Measurements from ENCODE around the gene TMEM79. TPM values are rescaled to one million over a fixed set of nuclear protein-coding genes. Genes with fewer than 3 reads are reported as not detected.

TMEM79 gene
- total and polyA plus RNA-seq, 2 of the 4 experiments (the other 2 are of a cell fraction): 0.54 to 3.3 TPM

DNA sequence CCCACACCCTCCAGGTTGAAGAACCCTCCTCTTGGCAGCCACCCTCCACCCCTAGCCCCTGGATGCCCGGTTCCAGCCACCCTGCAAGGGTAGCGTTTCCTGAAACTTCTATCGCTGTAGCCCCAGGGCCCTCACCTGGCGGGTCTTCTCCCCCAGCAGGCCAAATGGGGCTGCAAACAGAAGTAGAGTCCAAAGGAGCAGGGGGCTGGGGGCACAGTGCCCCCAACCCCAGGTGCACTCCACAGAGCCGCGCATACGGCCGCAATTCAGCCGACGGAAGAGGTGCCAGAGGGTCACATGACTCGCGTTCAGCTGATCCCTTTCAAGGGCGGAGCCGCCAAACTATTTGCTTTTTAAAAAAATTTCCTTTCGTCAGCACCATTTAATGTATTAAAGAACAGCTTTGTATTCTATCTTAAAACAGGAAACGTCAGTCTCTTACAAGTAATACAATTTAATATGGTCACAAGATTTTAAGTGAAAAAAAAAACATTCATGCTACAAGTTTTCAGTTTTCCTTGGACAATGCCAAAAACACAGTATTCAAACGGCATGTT lies 11.3 kb downstream of the TMEM79 start, which contains the start of gene GLMP:
TSS of gene GLMP (minus strand) at position 289 of the 557 bp plus-strand sequence. CDS start at position 255, 34 bp downstream.
- dilution Hi-C loops (cut with HindIII; ENCODE audit: low sequenced_read_pairs, unreplicated experiment): no loop called here
- Histone ChIP-seq H4K8ac (ENCODE audit: low read depth in 2 of 2, low read length in 2 of 2) (peak within 1 kb of the TSS; percentile 95 to 96), H3K4ac (ENCODE audit: low read depth, low read length) (peak within 1 kb of the TSS; percentile 86), H2AFZ (replicated peaks; ENCODE audit: low read length, poor library complexity) (peak within 1 kb of the TSS; percentile 93), H2BK120ac (ENCODE audit: low read depth, low read length) (0 out of 2 replicates have a peak within 1 kb of the TSS, but pooled peaks have one; percentile 33), H4K20me1 (ENCODE audit: insufficient read depth, low read length) (no peaks in the 10 kb centered on the region), H3K9me1 (ENCODE audit: insufficient read depth, low read length) (peaks cover 6% of the 10 kb centered on the region; the same call in 1 of the 2 replicates), H3K36me3 (ENCODE audit: control insufficient read depth, insufficient read depth, low read length) (peaks cover 9% of the 10 kb centered on the region; the same call in 1 of the 2 replicates), H2AK9ac (replicated peaks; ENCODE audit: low read depth, low read length, poor library complexity) (peak within 1 kb of the TSS; percentile 80), H2AK5ac (ENCODE audit: low read depth, low read length) (peak within 1 kb of the TSS; percentile 79; the same call in 1 of the 2 replicates), H4K5ac (ENCODE audit: low read depth, low read length) (peak within 1 kb of the TSS; percentile 84), H3K9me3 (ENCODE audit: control insufficient read depth, insufficient read depth, low read length) (no peaks in the 10 kb centered on the region), H3K4me1 (ENCODE audit: control insufficient read depth, insufficient read depth, low read length) (peaks cover 2% of the 10 kb centered on the region; the same call in 1 of the 2 replicates), H3K23ac (ENCODE audit: low read depth, low read length) (peak within 1 kb of the TSS; percentile 54), H3K14ac (replicated peaks; ENCODE audit: low read depth, low read length) (peak within 1 kb of the TSS; percentile 95), H3K4me2 (ENCODE audit: low read depth, low read length) (peak within 1 kb of the TSS; percentile 74), H3K18ac (ENCODE audit: low read depth, low read length) (no peak within 1 kb of the TSS; the same call in 1 of the 2 replicates), H3K27ac (ENCODE audit: insufficient read depth, low read length) (peak within 1 kb of the TSS; percentile 1), H3K79me1 (ENCODE audit: low read depth in 1 of 2, low read length in 2 of 2) (peaks cover 3 to 26% of the 10 kb centered on the region in 2 experiments), H3K56ac (ENCODE audit: extremely low read depth, insufficient read depth, low read length) (peak within 1 kb of the TSS; percentile 74; the same call in 1 of the 2 replicates), H2BK15ac (ENCODE audit: low read depth, low read length) (peak within 1 kb of the TSS; percentile 93), H2BK5ac (ENCODE audit: low read depth, low read length, poor library complexity, severe bottlenecking) (peak within 1 kb of the TSS; percentile 3), H3K9ac (ENCODE audit: low read depth, low read length) (peak within 1 kb of the TSS; percentile 59), H3K27me3 (ENCODE audit: control insufficient read depth, insufficient read depth, low read length) (no peaks in the 10 kb centered on the region), H2BK20ac (ENCODE audit: low read depth, low read length) (peak within 1 kb of the TSS; percentile 27; the same call in 1 of the 2 replicates), H4K91ac (ENCODE audit: insufficient read depth, low read depth, low read length) (peak within 1 kb of the TSS; percentile 83), H3K4me3 (ENCODE audit: insufficient read depth, low read depth, low read length) (peak within 1 kb of the TSS; percentile 53)
- ATAC-seq (ENCODE audit: low read depth) (peak; percentile 33; the same call in 1 of the 2 replicates), DNase-seq (peak; percentile 64)
- WGBS, 2 experiments (ENCODE audit: extremely low coverage in 2 of 2, insufficient read length in 1 of 2): no CpG with 5 or more reads among the region's 17 CpGs
- ChIA-PET POLR2A (ENCODE audit: unreplicated experiment) (interaction anchor here (1.1 kb wide), 1 partner anchor 13 kb away, joined by 4 read pairs; the partner anchor contains the start of gene SMG5), CTCF (no interaction called here)
- BruUV-seq (replicated peaks): no TSS peak
- intact Hi-C loops (cut with micrococcal nuclease): no loop called here
- TF ChIP-seq MAZ (IDR thresholded peaks at IDR 0.05; ENCODE audit: borderline replicate concordance, low read depth, low read length) (no peak), BHLHE40 (IDR thresholded peaks at IDR 0.05; ENCODE audit: low read depth, low read length) (peak; percentile 47; the same call in 1 of the 2 replicates)
- TF ChIP-seq, protein P1, sequence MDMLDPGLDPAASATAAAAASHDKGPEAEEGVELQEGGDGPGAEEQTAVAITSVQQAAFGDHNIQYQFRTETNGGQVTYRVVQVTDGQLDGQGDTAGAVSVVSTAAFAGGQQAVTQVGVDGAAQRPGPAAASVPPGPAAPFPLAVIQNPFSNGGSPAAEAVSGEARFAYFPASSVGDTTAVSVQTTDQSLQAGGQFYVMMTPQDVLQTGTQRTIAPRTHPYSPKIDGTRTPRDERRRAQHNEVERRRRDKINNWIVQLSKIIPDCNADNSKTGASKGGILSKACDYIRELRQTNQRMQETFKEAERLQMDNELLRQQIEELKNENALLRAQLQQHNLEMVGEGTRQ (IDR thresholded peaks at IDR 0.05; ENCODE audit: low read depth, low read length): peak; percentile 98
- in situ Hi-C loops (cut with MboI; ENCODE audit: low sequenced_read_pairs): no loop called here

Measured in IMR-90 (cell line).